ENCODE data around the gene MCTP1.

- TF ChIP-seq CTCF (IDR thresholded peaks at IDR 0.05) (no peak), EZH2phosphoT487 (IDR thresholded peaks at IDR 0.05) (no peak)
Measured at GRCh38 chr5:94900006-94900505, 384.8 kb downstream of the MCTP1 start.

Data from neural progenitor cell (in vitro differentiated cells).